GM13976 (cell line): ENCODE data around the gene GKN1.

Experiments
- DNase-seq: peaks from one replicate; pipeline ENCODE4 v3.0.0; 2012; ENCODE audit warnings: low spot score
- CTCF ChIP-seq: IDR thresholded peaks from 2 replicates; pipeline ENCODE4 v1.5.1; 2012; ENCODE audit warnings: borderline replicate concordance, mild to moderate bottlenecking; ENCODE audit not compliant: insufficient read depth; ENCODE audit errors: extremely low read depth, missing control alignments, control extremely low read depth
- in situ Hi-C: fragments of 300-500 bp; cut with MboI; formaldehyde crosslinking; loops from one replicate; pipeline ENCODE4 v1.12.0; 2022; ENCODE audit warnings: low sequenced_read_pairs, mixed read lengths, inconsistent platforms; ENCODE audit not compliant: unreplicated experiment

GKN1 gene

GRCh38 chr2:68995916-68996315 lies 21.5 kb downstream of the GKN1 start:
- no peak for TF ChIP-seq CTCF
- in situ Hi-C loops, result no loop called here

GRCh38 chr2:68997401-68997800 lies 23.0 kb downstream of the GKN1 start:
- TF ChIP-seq CTCF, result no peak
- DNase-seq, result no peak
- in situ Hi-C loops, result no loop called here

More at GRCh38 chr2:68995916-68996315, 21.5 kb downstream of the GKN1 start:
- DNase-seq, result no peak

- no peak for DNase-seq
Measured at GRCh38 chr2:69001879-69002278, 27.4 kb downstream of the GKN1 start.

GRCh38 chr2:69003731-69004130 lies 29.3 kb downstream of the GKN1 start:
- in situ Hi-C loops, result no loop called here
- TF ChIP-seq CTCF, result no peak
- no peak for DNase-seq

More at GRCh38 chr2:69001879-69002278, 27.4 kb downstream of the GKN1 start:
- in situ Hi-C loops, result no loop called here
- no peak for TF ChIP-seq CTCF

GRCh38 chr2:69007169-69007568 lies 32.7 kb downstream of the GKN1 start:
- TF ChIP-seq CTCF, result no peak
- DNase-seq, result no peak
- in situ Hi-C loops, result no loop called here

- TF ChIP-seq CTCF, result no peak
- in situ Hi-C loops, result no loop called here
- DNase-seq, result no peak
Measured at GRCh38 chr2:69007603-69008002, 33.2 kb downstream of the GKN1 start.
